Urinary bladder (tissue), 4 donors: ENCODE results near the gene CD19. TPM values are rescaled to one million over a fixed set of nuclear protein-coding genes. Genes with fewer than 3 reads are reported as not detected.

Experiments used
- DNase-seq: peaks from one replicate; pipeline ENCODE4 v3.0.0-alpha.2; 2015; ENCODE audit errors: extremely low spot score
- H3K27ac ChIP-seq: one replicate; pipeline ENCODE4 v1.5.1; 2013; ENCODE audit warnings: low read depth, mild to moderate bottlenecking, moderate library complexity
- H3K36me3 ChIP-seq: one replicate; pipeline ENCODE4 v1.6.1; 2013; ENCODE audit warnings: mild to moderate bottlenecking, moderate library complexity; ENCODE audit not compliant: insufficient read depth
- H3K4me1 ChIP-seq: one replicate; pipeline ENCODE4 v1.6.1; 2013; ENCODE audit warnings: mild to moderate bottlenecking, moderate library complexity; ENCODE audit not compliant: insufficient read depth
- H3K4me3 ChIP-seq: one replicate; pipeline ENCODE4 v1.5.1; 2013; ENCODE audit warnings: low read depth, low read length
- WGBS: extraction: QIAGEN DNeasy Blood & Tissue Kit; methylation state at CpG from one replicate; pipeline ENCODE4 v1.1.7; 2013; 5-methylcytosine and 5-hydroxymethylcytosine counted together
- polyA plus RNA-seq: library from polyadenylated mRNA; stranded (reverse); fragments of 200-250 nt; gene quantifications from one replicate; pipeline ENCODE4 v1.2.3, GENCODE V29; 2013
- total RNA-seq: library from RNA; depleted of rRNA; stranded (reverse); fragments of >200 nt; gene quantifications from one replicate; pipeline ENCODE4 v1.2.3, GENCODE V29; 2014
- donor health status: healthy with polysubstance abuse.
- donor health status: healthy.

Gene CD19
- total and polyA plus RNA-seq, 2 donors = 0.16 to 0.70 TPM

GRCh38 chr16:28900601-28901000, 31.2 kb upstream of the CD19 start:
- 89% methylated on average over 25 of the region's 25 CpGs for WGBS
- Histone ChIP-seq H3K4me3 (no peak overlapping the region), H3K27ac (no peak overlapping the region), H3K4me1 (no peaks in the 10 kb centered on the region), H3K36me3 (no peaks in the 10 kb centered on the region)
- no peak for DNase-seq

- Histone ChIP-seq H3K36me3 (no peaks in the 10 kb centered on the region), H3K4me1 (no peaks in the 10 kb centered on the region), H3K27ac (no peak overlapping the region), H3K4me3 (no peak overlapping the region)
- WGBS = 90% methylated on average over 15 of the region's 15 CpGs
- no peak for DNase-seq
Measured at GRCh38 chr16:28901862-28902261, 29.9 kb upstream of the CD19 start.

- Histone ChIP-seq H3K4me3 (no peak overlapping the region), H3K4me1 (no peaks in the 10 kb centered on the region), H3K27ac (no peak overlapping the region), H3K36me3 (no peaks in the 10 kb centered on the region)
- WGBS = 58% methylated on average over 11 of the region's 11 CpGs
- no peak for DNase-seq
Measured at GRCh38 chr16:28902909-28903308, 28.9 kb upstream of the CD19 start.

- WGBS = 83% methylated on average over 29 of the region's 29 CpGs
- DNase-seq = no peak
- Histone ChIP-seq H3K36me3 (no peaks in the 10 kb centered on the region), H3K27ac (no peak overlapping the region), H3K4me1 (no peaks in the 10 kb centered on the region), H3K4me3 (no peak overlapping the region)
Measured at GRCh38 chr16:28903344-28904042, 28.3 kb upstream of the CD19 start.

GRCh38 chr16:28904363-28904762, 27.4 kb upstream of the CD19 start:
- 68% methylated on average over 14 of the region's 14 CpGs for WGBS
- Histone ChIP-seq H3K36me3 (no peaks in the 10 kb centered on the region), H3K4me3 (no peak overlapping the region), H3K27ac (no peak overlapping the region), H3K4me1 (no peaks in the 10 kb centered on the region)
- no peak for DNase-seq

GRCh38 chr16:28904828-28905227, 26.9 kb upstream of the CD19 start:
- no peak overlapping the region for H3K4me3 ChIP-seq
- no peaks in the 10 kb centered on the region for H3K4me1 ChIP-seq
- no peak for DNase-seq
- no peaks in the 10 kb centered on the region for H3K36me3 ChIP-seq
- WGBS = 92% methylated on average over 16 of the region's 16 CpGs
- H3K27ac ChIP-seq = no peak overlapping the region

- H3K4me1 ChIP-seq = no peaks in the 10 kb centered on the region
- no peak overlapping the region for H3K27ac ChIP-seq
- no peak overlapping the region for H3K4me3 ChIP-seq
- no peak for DNase-seq
- no peaks in the 10 kb centered on the region for H3K36me3 ChIP-seq
- 87% methylated on average over 9 of the region's 9 CpGs for WGBS
Measured at GRCh38 chr16:28905229-28905754, 26.5 kb upstream of the CD19 start.

GRCh38 chr16:28905800-28906372, 25.9 kb upstream of the CD19 start:
- Histone ChIP-seq H3K27ac (no peak overlapping the region), H3K36me3 (no peaks in the 10 kb centered on the region), H3K4me1 (no peaks in the 10 kb centered on the region), H3K4me3 (no peak overlapping the region)
- WGBS = 83% methylated on average over 24 of the region's 24 CpGs
- DNase-seq = no peak

GRCh38 chr16:28910086-28911031, 21.4 kb upstream of the CD19 start:
- Histone ChIP-seq H3K36me3 (no peaks in the 10 kb centered on the region), H3K27ac (no peak overlapping the region), H3K4me1 (no peaks in the 10 kb centered on the region), H3K4me3 (no peak overlapping the region)
- DNase-seq = no peak
- 84% methylated on average over 19 of the region's 19 CpGs for WGBS

- DNase-seq = no peak
- WGBS = 91% methylated on average over 12 of the region's 12 CpGs
- Histone ChIP-seq H3K27ac (no peak overlapping the region), H3K36me3 (no peaks in the 10 kb centered on the region), H3K4me3 (no peak overlapping the region), H3K4me1 (no peaks in the 10 kb centered on the region)
Measured at GRCh38 chr16:28912558-28912957, 19.2 kb upstream of the CD19 start.

- Histone ChIP-seq H3K4me3 (no peak overlapping the region), H3K27ac (no peak overlapping the region), H3K4me1 (no peaks in the 10 kb centered on the region), H3K36me3 (no peaks in the 10 kb centered on the region)
- WGBS = 95% methylated on average over 29 of the region's 29 CpGs
- no peak for DNase-seq
Measured at GRCh38 chr16:28913946-28914724, 17.6 kb upstream of the CD19 start.

- no peaks in the 10 kb centered on the region for H3K36me3 ChIP-seq
- no peaks in the 10 kb centered on the region for H3K4me1 ChIP-seq
- no peak overlapping the region for H3K27ac ChIP-seq
- H3K4me3 ChIP-seq = no peak overlapping the region
- DNase-seq = no peak
Measured at GRCh38 chr16:28915181-28915580, 16.6 kb upstream of the CD19 start.

- WGBS = 91% methylated on average over 7 of the region's 7 CpGs
Measured at GRCh38 chr16:28917095-28917494, 14.7 kb upstream of the CD19 start.

More at GRCh38 chr16:28917095-28917494, 14.7 kb upstream of the CD19 start:
- Histone ChIP-seq H3K36me3 (no peaks in the 10 kb centered on the region), H3K4me1 (no peaks in the 10 kb centered on the region), H3K4me3 (no peak overlapping the region), H3K27ac (no peak overlapping the region)
- DNase-seq = no peak
